ENCODE results near the gene HOOK2. TPM values are rescaled to one million over a fixed set of nuclear protein-coding genes. Genes with fewer than 3 reads are reported as not detected.

Gene HOOK2
- total and polyA plus RNA-seq, 9 of the 15 experiments (the other 6 are each of a cell fraction or from before 2014, with no cell fraction given), result 1.3 to 17.2 (median 9.9) TPM

GRCh38 chr19:12793290-12794195 is 18.2 kb upstream of the HOOK2 start (continued):
- TF ChIP-seq ETS1 (conservative IDR thresholded peaks at IDR 0.05; ENCODE audit: control insufficient read depth, low read depth, low read length) (peak; percentile 61; the same call in 1 of the 2 replicates), PHF20 (IDR thresholded peaks at IDR 0.05; ENCODE audit: partially characterized antibody) (no peak), NCOA1 (IDR thresholded peaks at IDR 0.05; ENCODE audit: low read depth) (no peak)

- Histone ChIP-seq H3K27me3 (ENCODE audit: control insufficient read depth in 2 of 2, insufficient read depth in 2 of 2, low read length in 2 of 2) (no peaks in the 10 kb centered on the region), H3K79me2 (ENCODE audit: control insufficient read depth, insufficient read depth, low read length) (peaks cover 36% of the 10 kb centered on the region), H3K4me3 (peak overlapping the region; percentile 83), H2AFZ (ENCODE audit: low read depth, low read length) (0 out of 2 replicates have a peak overlapping the region, but pooled peaks have one; percentile 14), H3K9ac (ENCODE audit: insufficient read depth in 1 of 2, low read depth in 2 of 2, low read length in 2 of 2) (peak overlapping the region; percentile 89 to 97), H3K9me1 (ENCODE audit: control insufficient read depth, insufficient read depth, low read length) (no peaks in the 10 kb centered on the region), H3K4me2 (ENCODE audit: insufficient read depth, low read length) (peak overlapping the region; percentile 96), H3K9me3 (replicated peaks; ENCODE audit: control insufficient read depth, insufficient read depth, low read depth, low read length) (no peaks in the 10 kb centered on the region), H4K20me1 (replicated peaks; ENCODE audit: control insufficient read depth, insufficient read depth, low read length) (peaks cover 13% of the 10 kb centered on the region; the same call in 1 of the 2 replicates), H3K4me1 (replicated peaks in 1 of 2; ENCODE audit: control insufficient read depth in 2 of 2, insufficient read depth in 2 of 2, low read length in 2 of 2) (peaks cover 39 to 75% of the 10 kb centered on the region in 2 experiments), H3K27ac (ENCODE audit: extremely low read depth, low read depth, low read length) (peak overlapping the region; percentile 89), H3K36me3 (ENCODE audit: control insufficient read depth, insufficient read depth, low read length) (peaks cover 8% of the 10 kb centered on the region; the same call in 2 of the 3 replicates)
- no peak for FAIRE-seq
- WGBS (ENCODE audit: insufficient coverage, low coverage, missing lambda C conversion rate), result 0% methylated on average over 14 of the region's 22 CpGs
- intact Hi-C loops (cut with micrococcal nuclease), result loop anchor here (10.0 kb wide), 1 partner anchor 228 kb away; no protein-coding TSS in a partner anchor
- ChIA-PET POLR2A (interaction anchor here (0.6 to 3.6 kb wide), 29 partner anchors 10 to 1426 kb away, joined by 3 to 44 read pairs (median 5); partner anchors contain the start of genes BEST2, DHPS, MAN2B1 and RNASEH2A), CTCF (ENCODE audit: low intra/inter-chr PET ratio) (interaction anchor here (0.7 kb wide), 1 partner anchor 103 kb away, joined by 3 read pairs; no protein-coding TSS in a partner anchor)
- in situ Hi-C loops (cut with MboI), result no loop called here
- no peak for ATAC-seq
- DNase-seq (ENCODE audit: extremely low read depth in 1 of 4, low spot score in 3 of 4), result peak in 1 of 4 experiments; percentile 19
- BruUV-seq (replicated peaks), result no TSS peak
- TF ChIP-seq ZBTB1 (CRISPR knock-in tag; IDR thresholded peaks at IDR 0.05; ENCODE audit: borderline replicate concordance, low read depth) (no peak), LARP7 (IDR thresholded peaks at IDR 0.05) (no peak), ZNF644 (tag; IDR thresholded peaks at IDR 0.05; ENCODE audit: low read depth) (no peak), TARDBP (IDR thresholded peaks at IDR 0.05) (no peak), ZBTB26 (CRISPR knock-in tag; IDR thresholded peaks at IDR 0.05) (no peak), CHD1 (IDR thresholded peaks at IDR 0.05; ENCODE audit: low read length) (peak; percentile 48), RCOR1 (IDR thresholded peaks at IDR 0.05; ENCODE audit: borderline replicate concordance in 1 of 2, low read depth in 2 of 2, low read length in 2 of 2) (no peak), ZNF282 (CRISPR knock-in tag; IDR thresholded peaks at IDR 0.05) (no peak), TRIM25 (IDR thresholded peaks at IDR 0.05; ENCODE audit: borderline replicate concordance) (no peak), RBM34 (IDR thresholded peaks at IDR 0.05; ENCODE audit: borderline replicate concordance, insufficient read depth, low read length) (no peak), PTBP1 (IDR thresholded peaks at IDR 0.05; ENCODE audit: low read depth, low read length) (no peak), NCOA6 (IDR thresholded peaks at IDR 0.05) (no peak), ZNF197 (CRISPR knock-in tag; IDR thresholded peaks at IDR 0.05; ENCODE audit: low read depth) (peak; percentile 16; the same call in 1 of the 2 replicates)
Observed at GRCh38 chr19:12792853-12793289, 17.5 kb upstream of the HOOK2 start.
